ENCODE measurements around the gene SH3BP4. TPM values are rescaled to one million over a fixed set of nuclear protein-coding genes. Genes with fewer than 3 reads are reported as not detected.
A peak's percentile ranks its signal among the peaks of the same experiment; 100 is the strongest.

Gene SH3BP4
- total RNA-seq, 1 donor: 121 TPM

- DNase-seq (ENCODE audit: insufficient read length, low spot score, missing footprints): peak; percentile 23
- peak overlapping the region; percentile 97 for H3K27ac ChIP-seq (ENCODE audit: low read depth, low read length)
- peaks cover 19% of the 10 kb centered on the region for H4K20me1 ChIP-seq (ENCODE audit: insufficient read depth, low read length)
- H3K4me2 ChIP-seq (ENCODE audit: insufficient read depth, low read length): peak overlapping the region; percentile 68
- H3K36me3 ChIP-seq (ENCODE audit: insufficient read depth, low read length): peaks cover 37% of the 10 kb centered on the region
- no peaks in the 10 kb centered on the region for H3K9me3 ChIP-seq (ENCODE audit: low read depth, low read length)
- H3K27me3 ChIP-seq (ENCODE audit: insufficient read depth, low read length): no peaks in the 10 kb centered on the region
- TF ChIP-seq CTCF (IDR thresholded peaks at IDR 0.05; ENCODE audit: extremely low read depth, low read depth, low read length): no peak
- peaks cover 93% of the 10 kb centered on the region for H3K79me2 ChIP-seq (ENCODE audit: insufficient read depth, low read length)
- H3K4me3 ChIP-seq (ENCODE audit: insufficient read depth, low read length): peak overlapping the region; percentile 18
- H3K4me1 ChIP-seq (ENCODE audit: insufficient read depth, low read length): peaks cover 62% of the 10 kb centered on the region
- no peak overlapping the region for H2AFZ ChIP-seq (ENCODE audit: low read length)
Measured at GRCh38 chr2:234982096-234982834, 30.4 kb downstream of the SH3BP4 start.

DNA sequence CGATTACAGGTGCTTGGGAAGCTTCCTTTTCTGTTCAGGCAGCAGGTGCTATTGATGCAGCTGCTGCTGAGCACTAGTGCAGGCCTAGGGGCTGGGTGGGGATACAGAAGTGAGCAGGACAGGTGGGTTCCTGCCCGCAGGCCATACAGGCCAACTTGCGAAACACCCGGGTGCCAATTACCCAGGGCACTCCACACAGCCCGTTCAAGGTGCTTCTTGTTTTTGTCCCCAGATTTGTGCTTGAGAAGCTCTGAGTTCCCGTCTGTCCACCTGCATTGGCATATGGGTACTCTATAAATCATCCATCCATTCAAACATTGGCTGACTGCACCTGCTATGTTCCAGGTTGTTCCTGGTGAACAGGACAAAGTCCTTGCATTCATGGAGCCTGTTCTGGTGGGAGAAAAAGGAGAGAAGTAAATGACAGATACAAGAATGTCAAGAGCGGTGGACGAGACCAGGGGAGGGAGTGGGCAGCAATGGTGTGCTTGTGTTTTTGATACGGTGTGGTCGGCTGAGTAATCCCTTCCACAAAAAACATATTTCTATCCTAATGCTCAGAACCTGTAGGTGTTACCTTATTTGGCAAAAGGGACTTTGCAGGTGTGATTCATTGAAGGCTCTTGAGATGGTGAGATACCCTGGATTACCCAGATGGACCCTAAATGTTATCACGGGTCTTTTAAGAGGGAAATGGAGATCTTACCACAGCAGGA is 31.4 kb downstream of the SH3BP4 start:
- no peak overlapping the region for H2AFZ ChIP-seq (ENCODE audit: low read length)
- DNase-seq (ENCODE audit: insufficient read length, low spot score, missing footprints): peak; percentile 61
- H3K4me2 ChIP-seq (ENCODE audit: insufficient read depth, low read length): peak overlapping the region; percentile 13
- no peak for TF ChIP-seq CTCF (IDR thresholded peaks at IDR 0.05; ENCODE audit: extremely low read depth, low read depth, low read length)
- H3K27ac ChIP-seq (ENCODE audit: low read depth, low read length): peak overlapping the region; percentile 97
- H3K4me1 ChIP-seq (ENCODE audit: insufficient read depth, low read length): peaks cover 62% of the 10 kb centered on the region
- peaks cover 18% of the 10 kb centered on the region for H4K20me1 ChIP-seq (ENCODE audit: insufficient read depth, low read length)
- no peaks in the 10 kb centered on the region for H3K9me3 ChIP-seq (ENCODE audit: low read depth, low read length)
- peaks cover 41% of the 10 kb centered on the region for H3K36me3 ChIP-seq (ENCODE audit: insufficient read depth, low read length)
- peaks cover 93% of the 10 kb centered on the region for H3K79me2 ChIP-seq (ENCODE audit: insufficient read depth, low read length)
- no peak overlapping the region for H3K4me3 ChIP-seq (ENCODE audit: insufficient read depth, low read length)
- H3K27me3 ChIP-seq (ENCODE audit: insufficient read depth, low read length): no peaks in the 10 kb centered on the region

GRCh38 chr2:234985608-234986245 is 33.9 kb downstream of the SH3BP4 start:
- no peak for TF ChIP-seq CTCF (IDR thresholded peaks at IDR 0.05; ENCODE audit: extremely low read depth, low read depth, low read length)
- Histone ChIP-seq H4K20me1 (ENCODE audit: insufficient read depth, low read length) (peaks cover 15% of the 10 kb centered on the region), H3K9me3 (ENCODE audit: low read depth, low read length) (no peaks in the 10 kb centered on the region), H3K27me3 (ENCODE audit: insufficient read depth, low read length) (no peaks in the 10 kb centered on the region), H3K36me3 (ENCODE audit: insufficient read depth, low read length) (peaks cover 30% of the 10 kb centered on the region), H3K4me3 (ENCODE audit: insufficient read depth, low read length) (no peak overlapping the region), H3K4me2 (ENCODE audit: insufficient read depth, low read length) (no peak overlapping the region), H2AFZ (ENCODE audit: low read length) (no peak overlapping the region), H3K79me2 (ENCODE audit: insufficient read depth, low read length) (peaks cover 93% of the 10 kb centered on the region), H3K4me1 (ENCODE audit: insufficient read depth, low read length) (peaks cover 48% of the 10 kb centered on the region), H3K27ac (ENCODE audit: low read depth, low read length) (no peak overlapping the region)
- peak; percentile 17 for DNase-seq (ENCODE audit: insufficient read length, low spot score, missing footprints)

- Histone ChIP-seq H3K79me2 (ENCODE audit: insufficient read depth, low read length) (peaks cover 97% of the 10 kb centered on the region), H2AFZ (ENCODE audit: low read length) (no peak overlapping the region), H3K27ac (ENCODE audit: low read depth, low read length) (peak overlapping the region; percentile 29), H3K9me3 (ENCODE audit: low read depth, low read length) (no peaks in the 10 kb centered on the region), H3K4me1 (ENCODE audit: insufficient read depth, low read length) (peaks cover 50% of the 10 kb centered on the region), H3K4me2 (ENCODE audit: insufficient read depth, low read length) (no peak overlapping the region), H3K4me3 (ENCODE audit: insufficient read depth, low read length) (no peak overlapping the region), H3K36me3 (ENCODE audit: insufficient read depth, low read length) (peaks cover 30% of the 10 kb centered on the region), H4K20me1 (ENCODE audit: insufficient read depth, low read length) (peaks cover 15% of the 10 kb centered on the region), H3K27me3 (ENCODE audit: insufficient read depth, low read length) (no peaks in the 10 kb centered on the region)
- no peak for TF ChIP-seq CTCF (IDR thresholded peaks at IDR 0.05; ENCODE audit: extremely low read depth, low read depth, low read length)
- DNase-seq (ENCODE audit: insufficient read length, low spot score, missing footprints): no peak
Measured at GRCh38 chr2:234986390-234986789, 34.6 kb downstream of the SH3BP4 start.

Measured in osteoblast (primary cell).